Ecto neural progenitor cell (in vitro differentiated cells): Measurements from ENCODE around the gene TEAD3.
"Not testable (repeated sequence)": the region's sequence is repeated elsewhere in the genome, so short reads cannot be mapped to it uniquely, and the experiment has no call there.

Source experiments
- DNase-seq: peaks from one replicate; pipeline ENCODE4 v3.0.0-alpha.2; 2018; ENCODE audit warnings: low spot score

Gene TEAD3

DNA sequence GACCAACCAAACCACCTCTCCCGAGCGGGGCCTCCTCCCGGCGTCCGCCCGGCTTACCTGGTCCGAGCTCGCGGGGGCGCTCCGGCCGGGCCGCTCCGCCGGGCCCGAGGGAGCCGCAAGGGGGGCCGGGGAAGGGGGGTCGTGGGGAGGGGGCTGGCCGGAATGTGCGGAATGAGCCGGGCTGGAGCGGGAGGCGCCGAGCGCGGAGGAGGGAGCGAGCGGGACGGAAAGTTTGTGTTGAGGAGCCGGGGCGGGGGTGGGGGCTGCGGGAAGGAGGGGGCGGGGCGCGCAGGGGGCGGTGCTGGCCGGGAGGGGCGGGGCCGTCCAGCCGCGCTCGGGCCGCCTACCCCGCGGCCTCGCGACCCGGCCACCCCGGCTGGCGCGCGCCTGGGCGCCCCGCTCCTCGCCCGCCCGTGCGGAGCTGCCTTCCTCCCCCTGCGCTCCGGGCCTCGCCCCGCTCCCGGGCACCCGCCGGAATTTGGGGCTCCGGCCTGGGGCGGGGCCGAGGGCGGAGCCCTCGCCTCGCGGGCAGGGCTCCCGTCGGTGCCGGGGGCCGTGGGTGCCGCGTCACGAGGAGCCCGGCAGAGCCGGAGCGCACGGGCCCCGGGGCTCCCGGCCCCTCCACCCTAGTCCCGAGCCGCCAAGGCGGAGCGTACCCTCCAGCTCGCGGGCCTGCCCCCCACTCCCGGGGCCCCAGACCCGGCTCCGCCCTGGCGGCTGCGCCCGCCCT, at the start of gene TEAD3:
Gene TEAD3 (minus strand): TSS at position 239 of the 730 bp plus-strand sequence.
- peak; percentile 93 for DNase-seq

DNA sequence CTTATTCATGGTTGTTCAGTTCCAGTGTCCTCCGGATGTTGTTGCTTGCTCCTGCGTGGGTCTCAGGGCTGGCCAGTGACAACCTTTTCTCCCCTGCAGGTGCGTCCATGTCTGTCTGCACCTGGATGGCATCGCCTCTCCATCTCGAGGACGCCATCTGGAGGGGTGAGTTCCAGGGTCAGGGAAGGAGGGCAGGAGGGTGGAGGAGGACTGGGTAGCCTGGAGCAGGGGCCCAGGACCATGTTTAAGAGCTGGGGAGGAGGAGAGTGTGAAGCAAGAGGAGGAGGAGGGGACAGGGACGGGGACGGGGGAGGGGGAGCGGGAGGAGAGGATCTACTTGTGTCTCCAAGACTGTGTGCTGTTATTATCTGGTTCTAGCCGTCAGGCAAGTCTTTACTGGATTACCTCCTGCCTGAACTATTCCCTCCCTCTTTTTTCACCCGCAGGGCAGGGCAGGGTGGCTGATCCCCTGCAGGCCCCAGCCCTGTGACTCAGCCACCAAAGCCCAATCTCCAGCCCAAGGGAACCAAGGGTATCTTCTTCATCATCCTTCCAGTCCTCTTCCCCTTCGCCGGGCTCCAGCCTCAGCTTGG, 48.0 kb upstream of the TEAD3 start:
- no peak for DNase-seq

DNA sequence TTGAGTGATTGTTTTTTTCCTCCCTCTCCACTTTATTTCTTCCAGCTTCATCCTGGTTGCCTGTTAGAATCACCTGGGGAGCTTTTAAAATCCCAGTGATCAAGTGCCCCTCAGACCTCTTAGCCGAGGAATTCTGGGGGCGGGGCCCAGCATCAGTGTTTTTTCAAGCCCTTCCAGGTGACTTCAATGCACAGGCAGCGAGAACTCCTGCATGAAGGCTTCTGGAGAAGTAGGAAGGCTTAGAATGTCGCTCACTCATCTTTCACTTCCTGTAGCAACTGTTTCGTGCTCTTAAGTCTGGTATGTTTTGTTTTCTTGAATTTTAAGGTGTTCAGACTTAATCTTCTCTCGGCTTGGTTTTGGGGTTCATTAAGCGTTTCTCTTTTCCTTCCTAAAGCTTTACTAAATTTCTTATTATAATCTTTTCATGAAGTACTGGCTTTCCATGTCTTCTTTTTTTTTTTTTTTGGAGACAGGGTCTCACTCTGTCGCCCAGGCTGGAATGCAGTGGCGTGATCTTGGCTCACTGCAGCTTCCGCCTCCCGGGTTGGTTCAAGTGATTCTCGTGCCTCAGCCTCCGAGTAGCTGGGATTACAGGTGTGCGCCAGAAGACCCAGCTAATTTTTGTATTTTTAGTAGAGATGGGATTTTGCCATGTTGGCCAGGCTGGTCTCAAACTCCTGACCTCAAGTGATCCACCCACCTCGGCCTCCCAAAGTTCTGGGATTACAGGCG, 46.7 kb upstream of the TEAD3 start:
- no peak for DNase-seq

DNA sequence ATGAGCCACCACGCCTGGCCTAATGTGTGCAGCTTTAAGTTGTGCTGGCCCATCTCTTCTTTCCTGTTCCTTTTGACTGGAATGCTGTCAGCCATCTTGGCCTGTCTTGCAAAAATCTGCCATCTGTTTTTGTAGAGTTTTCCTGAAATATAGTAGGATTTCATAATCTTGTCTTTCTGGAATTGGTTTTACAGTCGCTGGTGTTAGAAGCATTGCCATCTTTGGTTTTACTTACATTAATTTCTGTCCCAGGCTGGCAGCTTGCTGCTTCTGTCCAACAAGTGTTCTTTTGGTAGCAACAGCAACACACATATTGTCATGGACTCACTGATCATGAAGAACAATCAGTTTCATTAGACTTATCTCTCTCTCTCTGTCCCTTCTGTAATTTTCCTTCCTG, 45.0 kb upstream of the TEAD3 start:
- no peak for DNase-seq

GRCh38 chr6:35539223-35539622, 42.3 kb upstream of the TEAD3 start:
- DNase-seq, result no peak

DNA sequence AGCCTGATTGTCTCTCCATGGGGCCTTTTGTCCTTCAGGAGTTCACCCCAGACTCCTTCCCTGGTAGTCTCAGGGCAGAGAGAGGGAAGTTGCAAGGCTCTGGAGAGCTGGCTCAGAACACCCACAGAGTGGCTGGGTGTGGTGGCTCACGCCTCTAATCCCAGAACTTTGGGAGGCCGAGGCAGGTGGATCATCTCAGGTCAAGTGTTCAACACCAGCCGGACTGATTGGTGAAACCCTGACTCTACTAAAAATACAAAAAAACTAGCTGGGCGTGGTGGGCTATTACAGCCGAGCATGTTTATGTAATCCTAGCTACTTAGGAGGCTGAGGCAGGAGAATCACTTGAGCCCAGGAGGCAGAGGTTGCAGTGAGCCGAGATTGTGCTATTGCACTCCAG, 39.0 kb upstream of the TEAD3 start:
- not testable (repeated sequence) for DNase-seq

GRCh38 chr6:35534407-35535170, 37.7 kb upstream of the TEAD3 start:
- DNase-seq, result peak; percentile 80

- DNase-seq, result no peak
Measured at GRCh38 chr6:35533981-35534380, 37.1 kb upstream of the TEAD3 start.

- DNase-seq, result no peak
Measured at GRCh38 chr6:35532126-35532525, 35.2 kb upstream of the TEAD3 start.

GRCh38 chr6:35524380-35525020, 27.6 kb upstream of the TEAD3 start:
- DNase-seq, result no peak

- DNase-seq, result peak; percentile 91
Measured at GRCh38 chr6:35522660-35523658, 26.1 kb upstream of the TEAD3 start.

DNA sequence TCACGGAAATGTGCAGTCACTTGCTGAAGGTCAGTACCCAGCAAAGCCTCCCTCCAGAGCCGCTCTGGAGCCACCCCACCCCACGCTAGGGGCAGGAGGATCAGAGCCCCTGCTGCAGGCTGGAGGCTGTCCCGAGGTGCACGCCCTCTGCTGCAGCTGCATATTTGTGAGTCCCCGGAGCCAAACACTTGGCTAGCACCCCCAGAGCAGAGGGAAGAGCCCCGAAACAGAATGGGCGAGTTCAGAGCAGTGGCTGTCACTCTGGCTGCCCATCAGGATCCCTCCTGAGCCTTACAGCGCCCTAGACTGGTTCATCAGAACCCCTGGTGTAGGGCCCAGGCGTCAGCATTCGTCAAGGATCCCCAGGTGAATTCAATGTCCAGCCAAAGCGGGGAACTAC, 25.3 kb upstream of the TEAD3 start:
- no peak for DNase-seq

GRCh38 chr6:35521235-35521634, 24.4 kb upstream of the TEAD3 start:
- no peak for DNase-seq

GRCh38 chr6:35519313-35520015, 22.6 kb upstream of the TEAD3 start:
- DNase-seq, result no peak

DNA sequence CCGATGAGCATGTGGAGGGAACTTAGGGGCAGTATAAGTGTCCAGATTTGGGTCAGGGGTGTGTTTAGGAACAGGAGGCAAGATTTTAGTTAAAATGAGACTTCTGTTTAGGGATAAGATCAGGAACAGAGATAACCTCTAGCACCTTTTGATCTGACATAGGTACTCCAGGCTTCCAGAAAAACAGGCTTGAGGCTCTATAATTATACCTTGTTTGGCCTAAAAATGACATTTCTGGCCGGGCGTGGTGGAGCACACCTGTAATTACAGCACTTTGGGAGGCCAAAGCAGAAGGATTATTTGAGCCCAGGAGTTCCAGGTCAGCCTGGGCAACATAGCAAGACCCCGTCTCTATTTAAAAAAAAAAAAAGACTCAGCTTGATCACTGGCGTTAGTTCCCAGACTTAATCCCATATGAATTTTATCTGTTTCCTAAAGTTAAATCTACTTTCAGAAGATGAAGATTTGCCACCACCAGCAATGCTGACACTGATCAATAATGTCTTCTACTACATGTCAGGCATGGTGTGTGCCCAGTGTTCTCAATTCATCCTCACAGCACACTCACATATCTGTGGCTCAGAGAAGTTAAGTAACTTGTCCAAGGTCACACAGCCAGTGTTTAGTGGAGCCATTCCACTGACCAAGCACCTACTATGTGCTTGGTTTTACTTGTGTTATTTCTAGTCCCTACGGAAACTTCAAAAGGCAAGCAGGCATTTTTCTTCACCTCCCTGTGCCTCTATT, 21.9 kb upstream of the TEAD3 start:
- no peak for DNase-seq

GRCh38 chr6:35517978-35518377, 21.1 kb upstream of the TEAD3 start:
- DNase-seq, result not testable (repeated sequence)

DNA sequence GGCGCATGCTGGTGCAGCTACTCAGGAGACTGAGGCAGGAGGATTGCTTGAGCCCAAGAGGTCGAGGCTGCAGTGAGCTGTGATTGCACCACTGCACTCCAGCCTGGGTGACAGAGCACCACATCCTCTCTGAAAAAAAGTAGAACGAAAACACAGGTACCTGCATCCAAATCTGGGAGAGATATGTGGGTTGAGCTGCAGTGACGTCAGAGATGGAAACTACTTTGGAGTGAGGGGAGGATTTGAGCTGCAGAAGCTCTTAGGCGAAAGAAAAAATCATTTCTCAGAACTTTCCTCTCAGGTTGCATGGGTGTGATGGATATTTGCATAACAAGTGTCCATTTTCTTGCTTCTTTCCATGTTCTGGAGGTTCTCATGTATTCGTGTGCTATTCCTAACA, 19.8 kb upstream of the TEAD3 start:
- no peak for DNase-seq

DNA sequence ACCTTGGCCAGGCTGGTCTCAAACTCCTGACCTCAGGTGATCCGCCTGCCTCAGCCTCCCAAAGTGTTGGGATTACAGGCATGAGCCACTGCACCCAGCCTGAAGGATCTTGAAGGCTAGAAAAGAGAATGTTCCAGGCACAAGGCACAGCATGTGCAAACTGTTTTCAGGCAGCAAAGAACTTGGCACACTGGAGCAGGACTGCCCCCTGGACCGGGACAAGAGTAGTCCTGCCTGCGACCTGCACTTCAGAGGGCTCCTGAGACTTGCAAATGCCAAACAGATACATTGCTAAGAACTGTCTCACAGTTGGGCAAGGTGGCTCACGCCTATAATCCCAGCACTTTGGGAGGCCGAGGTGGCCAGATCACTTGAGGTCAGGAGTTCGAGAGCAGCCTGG, 19.1 kb upstream of the TEAD3 start:
- not testable (repeated sequence) for DNase-seq

GRCh38 chr6:35514587-35514986, 17.7 kb upstream of the TEAD3 start:
- no peak for DNase-seq
